Measurements from ENCODE around the gene INPP1. TPM values are rescaled to one million over a fixed set of nuclear protein-coding genes. Genes with fewer than 3 reads are reported as not detected.

INPP1 gene
- total RNA-seq, 1 experiment from 2014 or later, result 2.3 TPM

DNA sequence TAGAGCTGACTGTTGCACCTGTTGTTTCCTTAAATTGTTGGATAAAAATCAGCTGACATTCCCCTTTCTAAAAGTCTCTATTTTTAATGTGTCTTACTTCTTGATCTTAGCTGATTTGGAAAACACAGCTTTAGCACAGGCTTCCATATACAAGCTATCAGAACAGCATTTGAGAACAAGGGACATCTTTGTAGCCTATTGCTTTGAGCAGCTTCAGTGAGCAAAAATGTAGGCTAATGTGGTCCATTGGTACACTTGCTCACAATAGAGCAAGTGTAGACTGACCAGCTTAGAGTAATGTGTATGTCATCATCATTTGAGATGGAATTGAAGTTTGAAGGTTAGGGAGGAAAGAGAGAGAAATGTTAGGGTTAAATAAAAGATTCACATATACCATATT lies 7.0 kb downstream of the INPP1 start:
- ChIA-PET POLR2A (no interaction called here), CTCF (interaction anchor here (1.1 kb wide), 1 partner anchor 21 kb away, joined by 3 read pairs; no protein-coding TSS in a partner anchor)
- H3K4me1 Mint-ChIP-seq, result no peaks in the 10 kb centered on the region
- no peaks in the 10 kb centered on the region for H3K9me3 Mint-ChIP-seq
- no peak for TF ChIP-seq EMX1 (CRISPR knock-in tag; IDR thresholded peaks at IDR 0.05)
- DNase-seq (ENCODE audit: low spot score), result no peak
- no peak for ATAC-seq
- H3K4me3 Mint-ChIP-seq, result no peak overlapping the region
- 0 out of 2 replicates have a peak, but pooled peaks cover 3% of the 10 kb centered on the region for H3K27me3 Mint-ChIP-seq (ENCODE audit: low read depth)
- H3K36me3 Mint-ChIP-seq, result no peaks in the 10 kb centered on the region
- H3K27ac Mint-ChIP-seq, result no peak overlapping the region

DNA sequence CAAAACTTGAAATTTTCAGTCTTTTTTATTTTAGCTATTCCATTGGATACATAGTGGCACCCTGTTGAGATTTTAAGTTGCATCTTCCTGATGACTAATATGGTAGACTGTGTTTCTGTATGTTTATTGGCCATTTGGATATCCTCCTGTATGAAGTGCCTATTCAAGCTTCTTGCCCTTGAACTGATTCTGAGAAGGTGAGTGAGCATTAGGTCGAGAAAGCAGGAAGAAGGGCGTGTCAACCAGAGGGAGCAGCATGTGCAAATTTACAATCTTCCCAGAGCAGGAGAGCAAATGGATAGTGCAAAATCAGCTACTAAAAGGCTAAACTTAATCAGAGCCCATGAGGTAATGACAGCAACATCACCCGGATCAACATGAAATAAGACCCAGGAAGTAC lies 8.6 kb downstream of the INPP1 start:
- no peak for ATAC-seq
- DNase-seq (ENCODE audit: low spot score), result no peak
- H3K9me3 Mint-ChIP-seq, result no peaks in the 10 kb centered on the region
- H3K4me1 Mint-ChIP-seq, result peaks cover 5% of the 10 kb centered on the region
- H3K27ac Mint-ChIP-seq, result no peak overlapping the region
- CTCF ChIA-PET, result no interaction called here
- H3K27me3 Mint-ChIP-seq (ENCODE audit: low read depth), result no peaks in the 10 kb centered on the region
- no peaks in the 10 kb centered on the region for H3K36me3 Mint-ChIP-seq
- TF ChIP-seq, protein P1, sequence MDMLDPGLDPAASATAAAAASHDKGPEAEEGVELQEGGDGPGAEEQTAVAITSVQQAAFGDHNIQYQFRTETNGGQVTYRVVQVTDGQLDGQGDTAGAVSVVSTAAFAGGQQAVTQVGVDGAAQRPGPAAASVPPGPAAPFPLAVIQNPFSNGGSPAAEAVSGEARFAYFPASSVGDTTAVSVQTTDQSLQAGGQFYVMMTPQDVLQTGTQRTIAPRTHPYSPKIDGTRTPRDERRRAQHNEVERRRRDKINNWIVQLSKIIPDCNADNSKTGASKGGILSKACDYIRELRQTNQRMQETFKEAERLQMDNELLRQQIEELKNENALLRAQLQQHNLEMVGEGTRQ (CRISPR knock-in tag; IDR thresholded peaks at IDR 0.05), result no peak
- TF ChIP-seq TEAD4 (CRISPR knock-in tag; IDR thresholded peaks at IDR 0.05) (no peak), GTF2I (CRISPR knock-in tag; conservative IDR thresholded peaks at IDR 0.05) (no peak), NR1H2 (CRISPR knock-in tag; IDR thresholded peaks at IDR 0.05) (no peak), EMX1 (CRISPR knock-in tag; IDR thresholded peaks at IDR 0.05) (no peak), CREM (CRISPR knock-in tag; IDR thresholded peaks at IDR 0.05) (no peak), ESRRA (CRISPR knock-in tag; IDR thresholded peaks at IDR 0.05; ENCODE audit: borderline replicate concordance) (no peak), SP1 (CRISPR knock-in tag; conservative IDR thresholded peaks at IDR 0.05) (no peak), ATF1 (CRISPR knock-in tag; IDR thresholded peaks at IDR 0.05) (no peak), ZNF232 (CRISPR knock-in tag; IDR thresholded peaks at IDR 0.05) (no peak), ZNF671 (CRISPR knock-in tag; IDR thresholded peaks at IDR 0.05) (no peak), CREB1 (CRISPR knock-in tag; IDR thresholded peaks at IDR 0.05) (no peak), FOXP1 (CRISPR knock-in tag; IDR thresholded peaks at IDR 0.05; ENCODE audit: borderline replicate concordance) (no peak), NFYB (CRISPR knock-in tag; conservative IDR thresholded peaks at IDR 0.05; ENCODE audit: low read depth) (no peak)
- TF ChIP-seq, protein P2, sequence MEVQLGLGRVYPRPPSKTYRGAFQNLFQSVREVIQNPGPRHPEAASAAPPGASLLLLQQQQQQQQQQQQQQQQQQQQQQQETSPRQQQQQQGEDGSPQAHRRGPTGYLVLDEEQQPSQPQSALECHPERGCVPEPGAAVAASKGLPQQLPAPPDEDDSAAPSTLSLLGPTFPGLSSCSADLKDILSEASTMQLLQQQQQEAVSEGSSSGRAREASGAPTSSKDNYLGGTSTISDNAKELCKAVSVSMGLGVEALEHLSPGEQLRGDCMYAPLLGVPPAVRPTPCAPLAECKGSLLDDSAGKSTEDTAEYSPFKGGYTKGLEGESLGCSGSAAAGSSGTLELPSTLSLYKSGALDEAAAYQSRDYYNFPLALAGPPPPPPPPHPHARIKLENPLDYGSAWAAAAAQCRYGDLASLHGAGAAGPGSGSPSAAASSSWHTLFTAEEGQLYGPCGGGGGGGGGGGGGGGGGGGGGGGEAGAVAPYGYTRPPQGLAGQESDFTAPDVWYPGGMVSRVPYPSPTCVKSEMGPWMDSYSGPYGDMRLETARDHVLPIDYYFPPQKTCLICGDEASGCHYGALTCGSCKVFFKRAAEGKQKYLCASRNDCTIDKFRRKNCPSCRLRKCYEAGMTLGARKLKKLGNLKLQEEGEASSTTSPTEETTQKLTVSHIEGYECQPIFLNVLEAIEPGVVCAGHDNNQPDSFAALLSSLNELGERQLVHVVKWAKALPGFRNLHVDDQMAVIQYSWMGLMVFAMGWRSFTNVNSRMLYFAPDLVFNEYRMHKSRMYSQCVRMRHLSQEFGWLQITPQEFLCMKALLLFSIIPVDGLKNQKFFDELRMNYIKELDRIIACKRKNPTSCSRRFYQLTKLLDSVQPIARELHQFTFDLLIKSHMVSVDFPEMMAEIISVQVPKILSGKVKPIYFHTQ (CRISPR knock-in tag; IDR thresholded peaks at IDR 0.05), result no peak
- TF ChIP-seq, protein P3, sequence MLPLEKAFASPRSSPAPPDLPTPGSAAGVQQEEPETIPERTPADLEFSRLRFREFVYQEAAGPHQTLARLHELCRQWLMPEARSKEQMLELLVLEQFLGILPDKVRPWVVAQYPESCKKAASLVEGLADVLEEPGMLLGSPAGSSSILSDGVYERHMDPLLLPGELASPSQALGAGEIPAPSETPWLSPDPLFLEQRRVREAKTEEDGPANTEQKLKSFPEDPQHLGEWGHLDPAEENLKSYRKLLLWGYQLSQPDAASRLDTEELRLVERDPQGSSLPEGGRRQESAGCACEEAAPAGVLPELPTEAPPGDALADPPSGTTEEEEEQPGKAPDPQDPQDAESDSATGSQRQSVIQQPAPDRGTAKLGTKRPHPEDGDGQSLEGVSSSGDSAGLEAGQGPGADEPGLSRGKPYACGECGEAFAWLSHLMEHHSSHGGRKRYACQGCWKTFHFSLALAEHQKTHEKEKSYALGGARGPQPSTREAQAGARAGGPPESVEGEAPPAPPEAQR (CRISPR knock-in tag; IDR thresholded peaks at IDR 0.05), result no peak
- TF ChIP-seq, protein P4, sequence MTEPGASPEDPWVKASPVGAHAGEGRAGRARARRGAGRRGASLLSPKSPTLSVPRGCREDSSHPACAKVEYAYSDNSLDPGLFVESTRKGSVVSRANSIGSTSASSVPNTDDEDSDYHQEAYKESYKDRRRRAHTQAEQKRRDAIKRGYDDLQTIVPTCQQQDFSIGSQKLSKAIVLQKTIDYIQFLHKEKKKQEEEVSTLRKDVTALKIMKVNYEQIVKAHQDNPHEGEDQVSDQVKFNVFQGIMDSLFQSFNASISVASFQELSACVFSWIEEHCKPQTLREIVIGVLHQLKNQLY (CRISPR knock-in tag; IDR thresholded peaks at IDR 0.05), result no peak
- TF ChIP-seq, protein P5, sequence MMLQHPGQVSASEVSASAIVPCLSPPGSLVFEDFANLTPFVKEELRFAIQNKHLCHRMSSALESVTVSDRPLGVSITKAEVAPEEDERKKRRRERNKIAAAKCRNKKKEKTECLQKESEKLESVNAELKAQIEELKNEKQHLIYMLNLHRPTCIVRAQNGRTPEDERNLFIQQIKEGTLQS (CRISPR knock-in tag; conservative IDR thresholded peaks at IDR 0.05), result no peak
- TF ChIP-seq, protein P6, sequence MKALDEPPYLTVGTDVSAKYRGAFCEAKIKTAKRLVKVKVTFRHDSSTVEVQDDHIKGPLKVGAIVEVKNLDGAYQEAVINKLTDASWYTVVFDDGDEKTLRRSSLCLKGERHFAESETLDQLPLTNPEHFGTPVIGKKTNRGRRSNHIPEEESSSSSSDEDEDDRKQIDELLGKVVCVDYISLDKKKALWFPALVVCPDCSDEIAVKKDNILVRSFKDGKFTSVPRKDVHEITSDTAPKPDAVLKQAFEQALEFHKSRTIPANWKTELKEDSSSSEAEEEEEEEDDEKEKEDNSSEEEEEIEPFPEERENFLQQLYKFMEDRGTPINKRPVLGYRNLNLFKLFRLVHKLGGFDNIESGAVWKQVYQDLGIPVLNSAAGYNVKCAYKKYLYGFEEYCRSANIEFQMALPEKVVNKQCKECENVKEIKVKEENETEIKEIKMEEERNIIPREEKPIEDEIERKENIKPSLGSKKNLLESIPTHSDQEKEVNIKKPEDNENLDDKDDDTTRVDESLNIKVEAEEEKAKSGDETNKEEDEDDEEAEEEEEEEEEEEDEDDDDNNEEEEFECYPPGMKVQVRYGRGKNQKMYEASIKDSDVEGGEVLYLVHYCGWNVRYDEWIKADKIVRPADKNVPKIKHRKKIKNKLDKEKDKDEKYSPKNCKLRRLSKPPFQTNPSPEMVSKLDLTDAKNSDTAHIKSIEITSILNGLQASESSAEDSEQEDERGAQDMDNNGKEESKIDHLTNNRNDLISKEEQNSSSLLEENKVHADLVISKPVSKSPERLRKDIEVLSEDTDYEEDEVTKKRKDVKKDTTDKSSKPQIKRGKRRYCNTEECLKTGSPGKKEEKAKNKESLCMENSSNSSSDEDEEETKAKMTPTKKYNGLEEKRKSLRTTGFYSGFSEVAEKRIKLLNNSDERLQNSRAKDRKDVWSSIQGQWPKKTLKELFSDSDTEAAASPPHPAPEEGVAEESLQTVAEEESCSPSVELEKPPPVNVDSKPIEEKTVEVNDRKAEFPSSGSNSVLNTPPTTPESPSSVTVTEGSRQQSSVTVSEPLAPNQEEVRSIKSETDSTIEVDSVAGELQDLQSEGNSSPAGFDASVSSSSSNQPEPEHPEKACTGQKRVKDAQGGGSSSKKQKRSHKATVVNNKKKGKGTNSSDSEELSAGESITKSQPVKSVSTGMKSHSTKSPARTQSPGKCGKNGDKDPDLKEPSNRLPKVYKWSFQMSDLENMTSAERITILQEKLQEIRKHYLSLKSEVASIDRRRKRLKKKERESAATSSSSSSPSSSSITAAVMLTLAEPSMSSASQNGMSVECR (CRISPR knock-in tag; IDR thresholded peaks at IDR 0.05; ENCODE audit: borderline replicate concordance), result no peak
- no peak overlapping the region for H3K4me3 Mint-ChIP-seq
- POLR2A ChIA-PET, result no interaction called here

All from WTC11 (cell line).